ENCODE data around the gene R3HDM4.

Gene R3HDM4

DNA sequence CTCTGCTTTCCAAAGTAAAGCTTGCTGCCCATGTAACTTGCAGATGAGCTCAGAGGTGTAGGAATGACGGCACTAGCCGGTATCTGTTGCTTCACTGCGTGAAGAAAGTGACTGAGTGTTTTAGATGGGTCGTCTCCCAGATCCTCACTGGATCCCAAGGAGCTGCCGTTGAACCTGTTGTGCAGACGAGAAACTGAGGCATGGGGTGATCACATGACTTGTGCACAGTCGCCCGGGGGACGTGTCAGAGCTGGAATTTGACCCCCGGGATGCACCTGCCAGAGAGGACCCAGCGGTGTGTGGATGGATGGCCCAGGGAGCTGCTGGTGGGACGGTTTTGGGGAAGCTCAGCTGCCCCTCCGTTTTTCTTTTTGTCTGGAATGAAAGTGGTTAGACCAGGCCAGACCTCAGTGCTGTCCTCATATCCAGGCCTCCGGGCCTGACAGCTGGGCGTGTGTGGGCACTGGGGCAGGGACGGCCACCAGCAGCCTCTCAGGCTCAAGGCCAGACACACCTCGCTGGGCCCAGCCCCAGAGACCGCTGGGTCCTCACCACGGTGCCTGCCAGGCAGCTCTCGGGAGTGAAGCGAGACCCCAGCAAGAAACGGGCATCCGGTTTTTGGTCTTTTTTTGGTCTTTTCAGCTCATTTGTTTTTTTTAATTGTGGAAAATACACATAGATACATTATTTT lies 25.4 kb upstream of the R3HDM4 start:
- peaks cover 0 to 4% (median 0%) of the 10 kb centered on the region in 3 donors for H3K36me3 ChIP-seq
- H3K27ac ChIP-seq = no peak overlapping the region
- intact Hi-C loops (cut with DNase I; ENCODE audit: low total_unique reads) = no loop called here
- peaks cover 0 to 34% (median 27%) of the 10 kb centered on the region in 4 donors for H3K4me1 ChIP-seq
- TF ChIP-seq, protein P1, sequence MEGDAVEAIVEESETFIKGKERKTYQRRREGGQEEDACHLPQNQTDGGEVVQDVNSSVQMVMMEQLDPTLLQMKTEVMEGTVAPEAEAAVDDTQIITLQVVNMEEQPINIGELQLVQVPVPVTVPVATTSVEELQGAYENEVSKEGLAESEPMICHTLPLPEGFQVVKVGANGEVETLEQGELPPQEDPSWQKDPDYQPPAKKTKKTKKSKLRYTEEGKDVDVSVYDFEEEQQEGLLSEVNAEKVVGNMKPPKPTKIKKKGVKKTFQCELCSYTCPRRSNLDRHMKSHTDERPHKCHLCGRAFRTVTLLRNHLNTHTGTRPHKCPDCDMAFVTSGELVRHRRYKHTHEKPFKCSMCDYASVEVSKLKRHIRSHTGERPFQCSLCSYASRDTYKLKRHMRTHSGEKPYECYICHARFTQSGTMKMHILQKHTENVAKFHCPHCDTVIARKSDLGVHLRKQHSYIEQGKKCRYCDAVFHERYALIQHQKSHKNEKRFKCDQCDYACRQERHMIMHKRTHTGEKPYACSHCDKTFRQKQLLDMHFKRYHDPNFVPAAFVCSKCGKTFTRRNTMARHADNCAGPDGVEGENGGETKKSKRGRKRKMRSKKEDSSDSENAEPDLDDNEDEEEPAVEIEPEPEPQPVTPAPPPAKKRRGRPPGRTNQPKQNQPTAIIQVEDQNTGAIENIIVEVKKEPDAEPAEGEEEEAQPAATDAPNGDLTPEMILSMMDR (IDR thresholded peaks at IDR 0.05) = no peak
- no peak overlapping the region for H3K4me3 ChIP-seq
- DNase-seq = no peak
- no peaks in the 10 kb centered on the region for H3K9me3 ChIP-seq
- no peaks in the 10 kb centered on the region for H3K27me3 ChIP-seq

DNA sequence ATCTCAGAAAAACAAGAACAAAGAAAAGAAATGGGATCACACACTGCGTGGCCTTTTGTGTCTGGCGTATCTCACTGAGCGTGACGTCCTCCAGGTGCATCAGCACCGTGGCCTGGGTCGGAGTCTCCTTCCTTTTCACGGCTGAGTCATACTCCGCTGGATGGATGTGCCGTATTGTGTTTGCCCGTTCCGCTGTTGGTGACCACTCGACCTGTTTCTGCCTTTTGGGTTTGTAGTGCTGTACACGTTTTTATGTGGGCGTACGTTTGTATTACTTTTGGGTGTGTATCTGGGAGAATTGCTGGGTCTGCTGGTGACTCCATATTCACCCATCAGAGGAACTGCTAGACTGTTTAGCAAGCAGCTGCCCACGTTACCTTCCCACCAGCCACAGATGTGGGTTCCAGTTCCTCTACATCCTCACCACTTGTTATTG lies 24.3 kb upstream of the R3HDM4 start:
- DNase-seq = no peak
- TF ChIP-seq, protein P1 (IDR thresholded peaks at IDR 0.05) = no peak
- Histone ChIP-seq H3K9me3 (no peaks in the 10 kb centered on the region), H3K36me3 (peaks cover 0 to 4% (median 0%) of the 10 kb centered on the region in 3 donors), H3K27me3 (no peaks in the 10 kb centered on the region), H3K27ac (no peak overlapping the region), H3K4me1 (peaks cover 0 to 44% (median 32%) of the 10 kb centered on the region in 4 donors), H3K4me3 (no peak overlapping the region)
- intact Hi-C loops (cut with DNase I; ENCODE audit: low total_unique reads) = no loop called here

DNA sequence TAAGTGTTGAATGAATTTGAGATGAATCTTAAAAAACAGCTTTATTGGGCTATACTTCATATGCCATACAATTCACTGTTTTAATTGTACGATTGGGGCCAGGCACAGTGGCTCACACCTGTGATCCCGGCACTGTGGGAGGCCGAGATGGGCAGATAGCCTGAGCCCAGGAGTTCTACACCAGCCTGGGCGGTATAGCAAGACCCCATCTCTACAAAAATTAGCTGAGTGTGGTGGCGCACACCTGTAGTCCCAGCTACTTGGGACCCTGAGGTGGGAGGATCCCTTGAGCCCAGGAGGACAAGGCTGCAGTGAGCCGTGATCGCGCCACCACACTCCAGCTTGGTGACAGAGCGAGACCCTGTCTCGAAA lies 23.1 kb upstream of the R3HDM4 start:
- peaks cover 0 to 41% (median 29%) of the 10 kb centered on the region in 4 donors for H3K4me1 ChIP-seq

DNA sequence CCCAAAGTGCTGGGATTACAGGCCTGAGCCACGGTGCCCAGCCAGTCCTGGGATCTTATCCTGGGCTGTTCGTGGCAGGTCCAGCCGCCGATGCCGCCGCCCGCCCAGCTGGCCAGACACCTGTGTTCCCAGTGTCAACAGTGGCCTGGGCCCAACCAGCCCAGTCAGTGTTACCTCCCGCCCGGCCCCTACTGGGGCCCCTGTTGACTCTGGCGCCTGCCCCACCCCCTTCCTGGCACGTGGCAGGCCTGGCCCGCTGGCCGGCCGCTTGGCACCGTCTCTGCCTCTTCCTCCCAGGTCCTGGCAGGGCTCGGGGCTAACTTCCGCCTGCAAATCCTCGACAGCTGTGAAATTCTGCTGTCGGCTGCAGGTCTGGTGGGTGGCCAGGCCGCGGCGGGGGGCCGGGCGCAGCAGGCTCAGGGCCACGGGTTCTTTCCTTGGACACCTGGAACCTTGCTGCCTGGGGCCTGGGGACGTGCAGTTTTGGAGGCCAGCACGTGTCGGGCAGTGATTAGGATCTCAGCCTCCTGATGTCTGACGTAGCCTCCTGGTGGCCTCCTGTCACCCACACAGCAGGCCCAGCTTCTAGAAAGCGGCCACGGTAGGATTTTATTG lies 22.0 kb upstream of the R3HDM4 start:
- peaks cover 0 to 4% (median 0%) of the 10 kb centered on the region in 3 donors for H3K36me3 ChIP-seq
- no peaks in the 10 kb centered on the region for H3K27me3 ChIP-seq
- no peak overlapping the region for H3K4me3 ChIP-seq
- H3K9me3 ChIP-seq = no peaks in the 10 kb centered on the region
- peaks cover 0 to 32% (median 23%) of the 10 kb centered on the region in 4 donors for H3K4me1 ChIP-seq
- H3K27ac ChIP-seq = peak overlapping the region; percentile 30 to 43
- DNase-seq = peak; percentile 82 to 93
- intact Hi-C loops (cut with DNase I; ENCODE audit: low total_unique reads) = no loop called here
- TF ChIP-seq, protein P1 (IDR thresholded peaks at IDR 0.05) = peak in 1 of 2 experiments; percentile 9

More for the DNA sequence above, 23.1 kb upstream of the R3HDM4 start:
- TF ChIP-seq, protein P1 (IDR thresholded peaks at IDR 0.05) = no peak
- intact Hi-C loops (cut with DNase I; ENCODE audit: low total_unique reads) = no loop called here
- H3K9me3 ChIP-seq = no peaks in the 10 kb centered on the region
- peaks cover 0 to 4% (median 0%) of the 10 kb centered on the region in 3 donors for H3K36me3 ChIP-seq
- no peak overlapping the region for H3K4me3 ChIP-seq
- no peaks in the 10 kb centered on the region for H3K27me3 ChIP-seq
- no peak for DNase-seq
- no peak overlapping the region for H3K27ac ChIP-seq

DNA sequence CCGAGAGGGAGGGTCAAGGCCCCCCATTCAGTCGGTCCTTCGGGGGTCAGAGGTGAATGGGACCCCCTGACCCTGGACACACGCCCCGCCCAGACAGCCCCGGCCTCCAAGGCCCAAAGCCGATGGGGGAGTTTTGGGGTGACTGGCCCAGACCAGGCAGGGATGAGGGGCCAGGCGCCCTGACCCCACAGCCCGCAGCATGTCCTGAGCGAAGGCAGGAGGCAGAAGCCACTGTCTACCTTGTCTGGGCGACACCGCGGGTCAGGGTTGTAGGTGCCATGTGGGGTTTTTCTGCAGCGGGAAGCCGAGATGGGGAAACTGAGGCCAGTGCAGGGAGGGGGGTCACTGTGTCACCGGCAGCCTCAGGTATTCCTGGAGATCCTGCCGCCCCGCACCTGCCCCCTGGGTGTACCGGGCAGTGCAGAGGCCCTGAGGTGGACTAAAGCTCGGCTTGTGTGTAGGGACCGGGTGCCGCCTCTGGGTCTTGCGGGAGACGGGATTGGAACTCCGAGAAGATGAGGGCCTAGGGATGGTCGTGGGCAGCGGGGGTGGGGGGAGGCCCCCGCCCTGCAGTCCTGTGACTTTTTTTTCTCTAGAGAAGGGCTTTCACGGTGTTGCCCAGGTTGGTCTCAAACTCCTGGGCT lies 21.3 kb upstream of the R3HDM4 start:
- TF ChIP-seq, protein P1 (IDR thresholded peaks at IDR 0.05) = no peak
- Histone ChIP-seq H3K4me3 (no peak overlapping the region), H3K27me3 (no peaks in the 10 kb centered on the region), H3K27ac (peak overlapping the region; percentile 30 to 43), H3K9me3 (no peaks in the 10 kb centered on the region), H3K4me1 (peaks cover 0 to 32% (median 23%) of the 10 kb centered on the region in 4 donors), H3K36me3 (no peaks in the 10 kb centered on the region)
- DNase-seq = no peak
- intact Hi-C loops (cut with DNase I; ENCODE audit: low total_unique reads) = no loop called here

Measured in tibial artery (tissue), 4 donors.